Colon (tissue), 2 donors: ENCODE data around the gene MYO5B.
"Not testable (repeated sequence)": the region's sequence is repeated elsewhere in the genome, so short reads cannot be mapped to it uniquely, and the experiment has no call there.

Experiments used
- FAIRE-seq: peaks from 2 replicates; lab custom pipeline; 2012; peaks lifted over from hg19 to GRCh38; lab: Jason Lieb, UNC
- donor health status: control.
- donor health status: control.

Gene MYO5B

GRCh38 chr18:49833814-49834213 is 361.1 kb downstream of the MYO5B start:
- no peak for FAIRE-seq

- FAIRE-seq = no peak
These were observed 362.7 kb downstream of the MYO5B start for GRCh38 chr18:49832221-49832647.

DNA sequence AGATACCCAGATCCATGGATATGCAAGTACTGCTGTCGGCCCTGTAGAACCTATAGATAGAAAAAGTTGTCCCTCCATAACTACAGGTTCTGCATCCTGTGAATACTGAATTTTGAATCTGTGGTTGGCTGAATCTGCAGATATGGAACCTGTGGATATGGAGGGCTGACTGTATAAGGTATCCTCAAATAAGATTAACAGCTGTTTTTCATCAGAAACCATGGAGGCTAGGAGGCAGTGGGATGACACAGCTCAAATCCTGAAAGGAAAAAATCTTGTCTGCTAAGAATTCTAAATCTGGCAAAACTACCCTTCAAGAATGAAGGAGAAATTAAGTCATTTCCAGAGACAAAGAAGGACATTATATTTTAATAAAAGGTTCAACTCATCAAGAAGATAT is 367.0 kb downstream of the MYO5B start:
- FAIRE-seq = no peak

- FAIRE-seq = no peak
These were observed 374.9 kb downstream of the MYO5B start for GRCh38 chr18:49819823-49820671.

- FAIRE-seq = no peak
These were observed 375.8 kb downstream of the MYO5B start for GRCh38 chr18:49819071-49819662.

DNA sequence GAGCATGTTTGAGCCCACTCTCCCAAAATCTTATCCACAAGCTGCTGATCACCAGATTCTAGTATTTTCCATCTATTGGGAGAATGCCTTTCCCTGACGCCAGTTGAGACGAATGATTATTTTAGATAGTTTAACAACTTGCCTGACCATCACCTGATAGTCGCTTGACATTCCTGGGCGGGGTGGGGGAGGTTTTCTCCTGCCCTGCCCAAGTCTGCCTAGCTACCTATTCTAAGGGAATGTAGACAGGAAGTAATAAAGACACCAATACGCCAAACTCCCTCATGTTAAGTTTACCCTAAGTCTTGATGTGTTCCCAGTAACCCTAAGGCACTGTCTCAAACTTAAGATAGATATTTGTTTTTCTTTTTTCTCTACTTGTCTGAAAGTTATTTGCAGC is 377.0 kb downstream of the MYO5B start:
- FAIRE-seq = no peak

DNA sequence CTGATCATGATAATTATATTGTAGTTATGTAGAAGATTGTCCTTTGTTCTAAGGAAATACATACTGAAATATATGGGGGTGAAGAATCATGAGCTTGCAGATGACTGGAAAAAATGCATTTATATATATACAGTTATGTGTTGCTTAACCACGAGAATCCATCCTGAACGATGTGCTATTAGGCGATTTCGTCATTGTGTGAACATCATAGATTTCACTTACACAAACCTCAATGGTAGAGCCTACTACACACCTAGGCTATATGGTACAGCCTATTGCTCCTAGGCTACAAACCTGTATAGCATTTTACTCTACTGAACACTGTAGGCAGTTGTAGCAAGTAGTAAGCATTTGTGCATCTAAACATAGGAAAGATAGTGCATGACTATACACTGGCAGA is 379.0 kb downstream of the MYO5B start:
- FAIRE-seq = no peak

DNA sequence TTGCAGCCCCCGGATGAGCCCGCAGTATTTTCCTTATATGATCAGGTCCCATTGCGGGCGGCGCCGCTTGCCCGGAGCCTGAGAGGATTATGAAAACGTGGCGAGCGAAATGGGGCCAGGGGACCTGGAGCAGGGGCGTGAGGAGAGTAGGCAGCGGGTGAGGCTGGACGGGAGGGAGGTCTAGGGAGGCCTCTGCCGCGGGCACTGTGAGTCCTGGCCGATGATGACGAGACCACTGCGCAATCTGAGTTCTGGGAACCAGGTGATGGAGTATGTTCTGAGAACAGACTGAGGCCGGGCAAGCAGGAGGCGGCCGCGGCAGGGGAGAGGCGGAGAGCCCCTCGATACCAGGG is 380.8 kb downstream of the MYO5B start:
- FAIRE-seq = no peak

DNA sequence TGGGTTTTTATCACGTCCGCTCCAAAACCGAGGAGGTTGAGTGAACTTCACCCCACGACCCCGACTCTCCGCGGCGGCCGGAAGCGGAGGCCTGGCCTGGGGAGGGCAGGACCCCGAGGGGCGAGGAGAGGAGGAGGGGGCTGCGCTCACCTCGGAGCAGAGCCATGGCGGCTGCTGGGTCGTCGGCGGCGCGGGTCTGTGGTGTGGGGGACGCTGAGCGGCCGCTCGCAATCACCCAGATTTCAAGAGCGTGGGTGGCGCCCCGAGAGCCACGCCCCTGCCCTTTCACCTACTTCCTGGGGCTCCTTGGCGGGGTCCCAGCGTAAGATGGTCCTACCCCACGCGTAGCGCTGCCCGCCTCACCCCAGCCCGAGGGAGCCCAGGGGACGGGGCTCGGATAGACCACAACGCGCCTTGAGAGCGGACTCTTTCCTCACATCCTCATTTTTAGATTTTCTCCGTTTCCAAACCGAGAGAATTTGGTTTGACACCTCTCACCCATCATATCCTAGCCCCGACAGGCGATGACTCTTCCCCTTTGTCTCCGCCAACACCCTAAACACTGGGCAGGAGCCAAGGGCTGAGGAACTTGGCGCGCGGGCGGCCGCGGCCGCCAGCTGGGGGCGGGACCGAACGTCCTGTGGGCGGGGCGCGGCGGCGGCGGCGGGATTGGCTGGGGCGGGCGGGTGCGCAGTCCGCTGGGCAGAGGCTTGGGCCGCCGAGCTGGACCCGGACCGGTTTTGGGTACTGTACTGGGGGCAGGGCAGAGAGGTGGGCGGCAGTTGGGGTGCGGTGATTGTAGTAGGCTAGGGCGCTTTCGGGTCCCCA is 381.4 kb downstream of the MYO5B start, which contains the start of gene ACAA2:
TSS of gene ACAA2 (minus strand) at position 215 of the 828 bp plus-strand sequence. CDS start at position 166, 49 bp downstream.
- no peak for FAIRE-seq

DNA sequence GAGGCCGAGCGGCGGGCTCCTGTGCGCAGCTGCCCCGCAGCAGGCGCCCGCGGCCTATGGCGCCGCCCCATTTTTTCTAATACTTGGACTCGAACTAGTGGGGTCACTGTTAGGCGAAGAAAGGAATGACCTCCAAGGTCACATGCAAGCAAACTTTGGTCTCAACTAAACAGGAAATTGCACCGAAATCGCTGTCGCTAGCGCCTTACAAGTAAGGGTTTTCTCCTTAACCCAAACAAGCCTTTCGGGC is 382.0 kb downstream of the MYO5B start:
- no peak for FAIRE-seq

- no peak for FAIRE-seq
These were observed 382.5 kb downstream of the MYO5B start for GRCh38 chr18:49812286-49813068.

GRCh38 chr18:49811151-49811938 is 383.6 kb downstream of the MYO5B start:
- FAIRE-seq = no peak

DNA sequence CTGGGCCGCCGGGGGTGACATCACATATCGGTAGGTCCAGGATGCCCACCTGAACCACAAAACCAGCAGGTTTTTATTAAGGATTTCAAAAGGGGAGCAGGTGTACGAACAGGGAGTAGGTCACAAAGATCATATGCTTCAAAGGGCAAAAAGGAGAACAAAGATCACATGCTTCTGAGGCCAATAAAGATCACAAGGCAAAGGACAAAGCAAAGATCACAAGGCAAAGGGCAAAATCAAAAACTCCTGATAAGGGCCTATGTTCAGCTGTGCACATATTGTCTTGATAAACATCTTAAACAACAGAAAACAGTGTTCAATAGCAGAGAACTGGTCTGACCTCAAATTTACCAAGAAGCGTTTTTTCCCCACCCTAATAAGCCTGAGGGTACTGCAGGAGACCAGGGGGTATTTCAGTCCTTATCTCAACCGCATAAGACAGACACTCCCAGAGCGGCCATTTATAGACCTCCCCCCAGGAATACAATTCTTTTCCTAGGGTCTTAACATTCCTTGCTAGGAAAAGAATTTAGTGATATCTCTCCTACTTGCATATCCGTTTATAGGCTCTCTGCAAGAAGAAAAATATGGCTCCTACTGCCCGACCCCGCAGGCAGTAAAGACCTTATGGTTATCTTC is 386.3 kb downstream of the MYO5B start:
- not testable (repeated sequence) for FAIRE-seq

DNA sequence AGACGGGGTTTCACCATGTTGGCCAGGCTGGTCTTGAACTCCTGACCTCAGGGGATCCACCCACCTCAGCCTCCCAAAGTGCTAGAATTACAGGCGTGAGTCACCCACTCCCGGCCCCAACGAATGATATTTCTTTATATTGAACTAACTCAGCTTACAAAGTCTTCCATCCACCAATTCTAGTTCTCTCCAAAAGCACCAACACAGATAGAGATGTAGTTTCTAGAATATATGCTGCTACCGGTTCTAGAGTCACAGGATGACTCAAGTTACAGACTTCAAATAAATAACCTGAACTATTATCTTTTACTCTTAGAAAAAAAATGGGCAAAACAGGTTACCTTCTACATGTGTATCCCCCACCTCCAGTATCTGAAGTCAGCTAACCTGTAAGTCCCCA is 390.9 kb downstream of the MYO5B start:
- no peak for FAIRE-seq

GRCh38 chr18:49802623-49803022 is 392.3 kb downstream of the MYO5B start:
- no peak for FAIRE-seq

- not testable (repeated sequence) for FAIRE-seq
These were observed 394.5 kb downstream of the MYO5B start for GRCh38 chr18:49800491-49800890.

DNA sequence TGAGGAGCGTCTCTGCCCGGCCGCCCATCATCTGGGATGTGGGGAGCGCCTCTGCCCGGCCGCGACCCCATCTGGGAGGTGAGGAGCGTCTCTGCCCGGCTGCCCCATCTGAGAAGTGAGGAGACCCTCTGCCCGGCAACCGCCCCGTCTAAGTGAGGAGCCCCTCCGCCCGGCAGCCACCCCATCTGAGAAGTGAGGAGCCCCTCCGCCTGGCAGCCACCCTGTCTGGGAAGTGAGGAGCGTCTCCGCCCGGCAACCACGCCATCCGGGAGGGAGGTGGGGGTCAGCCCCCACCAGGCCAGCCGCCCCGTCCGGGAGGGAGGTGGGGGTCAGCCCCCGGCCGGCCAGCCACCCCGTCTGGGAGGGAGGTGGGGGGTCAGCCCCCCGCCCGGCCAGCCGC is 395.1 kb downstream of the MYO5B start:
- not testable (repeated sequence) for FAIRE-seq

DNA sequence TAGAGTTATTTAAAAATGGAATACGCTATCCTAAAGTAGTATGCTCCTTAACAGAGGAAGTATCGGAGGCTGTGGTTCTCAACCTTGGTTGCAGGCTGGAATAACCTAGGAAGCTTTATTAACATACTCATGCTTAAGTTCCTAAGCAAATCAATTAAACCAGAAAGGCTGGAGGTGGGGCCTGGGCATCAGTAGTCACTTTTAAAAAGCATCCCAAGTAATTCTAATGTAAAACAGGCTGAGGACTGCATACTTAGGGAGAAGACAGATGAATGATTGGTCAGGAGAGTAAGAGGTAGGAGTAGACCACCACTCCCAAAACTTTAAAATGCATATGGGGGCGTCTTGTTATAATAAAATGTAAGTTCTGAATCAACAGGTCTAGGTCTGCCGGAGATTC is 396.9 kb downstream of the MYO5B start:
- no peak for FAIRE-seq

DNA sequence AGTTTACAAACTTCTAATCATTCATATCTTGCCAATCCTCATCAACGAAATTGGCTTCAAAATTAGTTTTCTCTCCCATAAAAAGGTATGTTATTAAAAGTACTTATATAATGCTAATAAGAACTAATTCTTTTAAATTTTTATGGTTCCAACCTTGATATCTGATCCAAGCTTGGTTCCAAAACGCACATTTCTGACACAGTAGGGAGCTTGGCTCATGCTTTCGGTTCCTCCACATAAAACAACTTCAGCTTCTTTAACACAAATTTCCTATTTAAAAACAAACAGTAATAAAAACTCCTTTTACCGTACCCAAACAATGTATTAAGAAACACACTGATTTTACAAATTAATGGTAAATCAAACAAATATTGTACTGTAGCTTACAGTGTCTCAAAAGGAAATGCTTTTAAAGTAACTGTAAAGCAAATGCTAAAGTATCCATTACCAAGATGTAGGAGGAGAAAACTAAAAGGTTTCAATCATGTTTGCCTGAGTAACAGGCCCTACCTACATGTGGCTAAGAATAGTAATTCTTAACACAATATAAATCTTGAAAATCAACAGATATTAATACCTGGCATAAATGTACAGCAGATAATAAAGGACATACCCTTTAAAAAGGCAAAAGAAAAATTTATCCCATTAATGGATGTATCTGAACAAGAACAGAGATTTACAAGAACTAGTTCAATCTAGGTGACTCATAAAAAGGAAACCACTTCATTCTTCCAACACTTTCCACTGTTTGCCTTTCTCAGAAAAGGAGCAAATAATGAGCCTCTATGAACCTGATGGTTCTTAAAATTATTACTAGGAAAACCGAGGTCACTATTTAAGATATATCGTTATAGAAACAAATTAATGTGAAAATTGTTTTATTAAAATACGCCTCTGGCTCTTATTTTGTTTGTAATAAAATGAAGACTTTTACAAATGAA is 399.1 kb downstream of the MYO5B start:
- no peak for FAIRE-seq

- FAIRE-seq = no peak
These were observed 400.2 kb downstream of the MYO5B start for GRCh38 chr18:49794743-49795142.
